Prostate gland (tissue), 2 donors: Measurements from ENCODE around the gene FAM53A. TPM values are rescaled to one million over a fixed set of nuclear protein-coding genes. Genes with fewer than 3 reads are reported as not detected.
A peak's percentile ranks its signal among the peaks of the same experiment; 100 is the strongest.

Experiments
- DNase-seq: peaks from one replicate; pipeline ENCODE4 v3.0.0-alpha.2; 2019; ENCODE audit warnings: low spot score
- H3K27ac ChIP-seq, 2 donors: fragments of 200-600 bp; sonication (generic); 2 replicates each; pipeline ENCODE4 v1.5.1; 2017 to 2019
- H3K27me3 ChIP-seq: fragments of 200-600 bp; sonication (generic); replicated peaks from 2 replicates; pipeline ENCODE4 v1.5.1; 2019; ENCODE audit not compliant: insufficient read depth
- H3K36me3 ChIP-seq, 2 donors: fragments of 200-600 bp; sonication (generic); 1 replicate in 1 of 2; 2 replicates in 1 of 2; pipeline versions ENCODE4 v1.5.1 to v1.8.1; 2017 to 2019
- H3K4me1 ChIP-seq: fragments of 200-600 bp; sonication (generic); replicated peaks from 2 replicates; pipeline ENCODE4 v1.5.1; 2019
- H3K4me3 ChIP-seq, 2 donors: fragments of 200-600 bp; sonication (generic); 2 replicates each; pipeline ENCODE4 v1.5.1; 2017 to 2019
- H3K9me3 ChIP-seq: fragments of 200-600 bp; sonication (generic); 2 replicates; pipeline ENCODE4 v1.5.1; 2017
- CTCF ChIP-seq, 4 experiments: fragments of 200-600 bp in 2 of 4; fragments of 450-650 bp in 2 of 4; sonication (generic) in 2 of 4; IDR thresholded peaks; 1 replicate in 3 of 4; 2 replicates in 1 of 4; pipeline ENCODE4 v1.5.1; 2016 to 2019; ENCODE audit warnings: antibody characterized with exemption in 4 of 4, mild to moderate bottlenecking in 2 of 4, moderate library complexity in 2 of 4
- POLR2A ChIP-seq: fragments of 450-650 bp; IDR thresholded peaks from one replicate; pipeline ENCODE4 v1.6.1; 2016; ENCODE audit warnings: antibody characterized with exemption, mild to moderate bottlenecking
- POLR2AphosphoS5 ChIP-seq: sonication (generic); formaldehyde crosslinking; IDR thresholded peaks from one replicate; pipeline ENCODE4 v1.6.1; 2017; ENCODE audit warnings: antibody characterized with exemption
- WGBS: methylation state at CpG from one replicate; pipeline ENCODE4 v1.1.5; 2018; 5-methylcytosine and 5-hydroxymethylcytosine counted together
- intact Hi-C: fragments of 100-400 bp; cut with DNase I; formaldehyde crosslinking; loops from one replicate; pipeline ENCODE4 v1.14.2; 2022
- total RNA-seq, 2 donors: library from RNA; depleted of rRNA; stranded (reverse); fragments of >200 nt; gene quantifications; one replicate each; pipeline ENCODE4 v1.1.0, GENCODE V29; 2016

Gene FAM53A
- total RNA-seq, 2 donors from 2014 or later, result 2.3 to 16.8 TPM

GRCh38 chr4:1631136-1631535 is 53.0 kb downstream of the FAM53A start:
- no peaks in the 10 kb centered on the region for H3K27me3 ChIP-seq
- intact Hi-C loops, result loop anchor here (5.0 kb wide), 1 partner anchor 274 kb away; no protein-coding TSS in a partner anchor
- H3K4me3 ChIP-seq, result no peak overlapping the region
- H3K36me3 ChIP-seq, result no peaks in the 10 kb centered on the region
- no peak overlapping the region for H3K27ac ChIP-seq
- TF ChIP-seq POLR2AphosphoS5, result no peak
- TF ChIP-seq CTCF (IDR thresholded peaks at IDR 0.05), result no peak
- no peak for TF ChIP-seq POLR2A
- WGBS, result 84% methylated on average over 9 of the region's 9 CpGs
- DNase-seq, result no peak
- H3K4me1 ChIP-seq, result no peaks in the 10 kb centered on the region
- no peaks in the 10 kb centered on the region for H3K9me3 ChIP-seq

GRCh38 chr4:1630266-1630665 is 53.8 kb downstream of the FAM53A start:
- Histone ChIP-seq H3K27ac (no peak overlapping the region), H3K9me3 (no peaks in the 10 kb centered on the region), H3K27me3 (no peaks in the 10 kb centered on the region), H3K4me3 (no peak overlapping the region), H3K4me1 (no peaks in the 10 kb centered on the region), H3K36me3 (no peaks in the 10 kb centered on the region)
- TF ChIP-seq POLR2AphosphoS5 (no peak), CTCF (IDR thresholded peaks at IDR 0.05) (no peak), POLR2A (no peak)
- no peak for DNase-seq
- WGBS, result 98% methylated on average over 19 of the region's 19 CpGs
- intact Hi-C loops, result loop anchor here (5.0 kb wide), 1 partner anchor 273 kb away; no protein-coding TSS in a partner anchor

DNA sequence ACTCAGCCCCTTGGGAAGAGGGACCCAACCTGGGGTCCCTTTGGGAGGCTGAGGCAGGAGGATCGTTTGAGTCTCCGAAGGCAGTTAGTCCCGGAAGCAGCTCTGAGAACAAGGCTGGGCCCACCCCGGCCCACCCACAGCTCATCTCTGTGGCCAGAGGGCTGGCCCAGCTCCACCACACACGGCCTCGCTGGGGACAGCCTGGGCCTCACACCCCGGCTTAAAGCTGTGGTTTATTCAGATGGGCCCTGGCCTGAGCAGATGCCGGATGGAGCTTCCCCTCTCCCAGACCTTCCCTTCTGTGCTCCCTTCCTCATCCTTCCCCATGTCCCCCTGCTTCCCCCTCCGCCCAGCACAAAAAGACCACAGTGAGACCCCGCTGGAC is 54.4 kb downstream of the FAM53A start:
- H3K4me1 ChIP-seq, result no peaks in the 10 kb centered on the region
- WGBS, result 82% methylated on average over 10 of the region's 10 CpGs

GRCh38 chr4:1628892-1629698 is 55.0 kb downstream of the FAM53A start:
- Histone ChIP-seq H3K36me3 (no peaks in the 10 kb centered on the region), H3K9me3 (no peaks in the 10 kb centered on the region), H3K27ac (no peak overlapping the region), H3K27me3 (no peaks in the 10 kb centered on the region), H3K4me1 (no peaks in the 10 kb centered on the region), H3K4me3 (no peak overlapping the region)
- TF ChIP-seq POLR2AphosphoS5 (no peak), CTCF (IDR thresholded peaks at IDR 0.05) (peak; percentile 79 to 95 (median 90))
- WGBS, result 31% methylated on average over 19 of the region's 25 CpGs
- intact Hi-C loops, result no loop called here
- peak; percentile 28 for DNase-seq

More for the DNA sequence above, 54.4 kb downstream of the FAM53A start:
- Histone ChIP-seq H3K36me3 (no peaks in the 10 kb centered on the region), H3K27ac (no peak overlapping the region), H3K4me3 (no peak overlapping the region), H3K9me3 (no peaks in the 10 kb centered on the region), H3K27me3 (no peaks in the 10 kb centered on the region)
- intact Hi-C loops, result loop anchor here (5.0 kb wide), 1 partner anchor 272 kb away; no protein-coding TSS in a partner anchor
- TF ChIP-seq POLR2AphosphoS5, result no peak
- TF ChIP-seq POLR2A, result no peak
- no peak for TF ChIP-seq CTCF (IDR thresholded peaks at IDR 0.05)
- no peak for DNase-seq
